ENCODE measurements around the gene TMED7.

Gene TMED7

GRCh38 chr5:115626445-115626823, 598 bp upstream of the TMED7 start:
- FAIRE-seq, result no peak

- FAIRE-seq, result no peak
These were observed 842 bp downstream of the TMED7 start for GRCh38 chr5:115624994-115625393.

- FAIRE-seq, result no peak
These were observed 2.2 kb downstream of the TMED7 start for GRCh38 chr5:115623658-115624057.

- FAIRE-seq, result no peak
These were observed 4.4 kb downstream of the TMED7 start for GRCh38 chr5:115621365-115621900.

GRCh38 chr5:115616892-115617291, 8.9 kb downstream of the TMED7 start:
- no peak for FAIRE-seq

GRCh38 chr5:115616472-115616871, 9.4 kb downstream of the TMED7 start:
- FAIRE-seq, result no peak

- no peak for FAIRE-seq
These were observed 14.0 kb downstream of the TMED7 start for GRCh38 chr5:115611873-115612272.

- no peak for FAIRE-seq
These were observed 17.9 kb downstream of the TMED7 start for GRCh38 chr5:115607935-115608334.

GRCh38 chr5:115605436-115605835, 20.4 kb downstream of the TMED7 start:
- FAIRE-seq, result no peak

GRCh38 chr5:115602591-115603125, 23.2 kb downstream of the TMED7 start:
- no peak for FAIRE-seq

- FAIRE-seq, result no peak
These were observed 23.9 kb downstream of the TMED7 start, which contains the start of gene TICAM2 for GRCh38 chr5:115601701-115602590. Gene TICAM2, minus strand, starts transcription at chr5:115602479. Its CDS starts 21,223 bp downstream, at chr5:115581256.

GRCh38 chr5:115600766-115601165, 25.1 kb downstream of the TMED7 start:
- no peak for FAIRE-seq

GRCh38 chr5:115599924-115600323, 25.9 kb downstream of the TMED7 start:
- no peak for FAIRE-seq

GRCh38 chr5:115599502-115599901, 26.3 kb downstream of the TMED7 start:
- no peak for FAIRE-seq

- no peak for FAIRE-seq
These were observed 31.4 kb downstream of the TMED7 start for GRCh38 chr5:115594128-115595047.

GRCh38 chr5:115589043-115589442, 36.8 kb downstream of the TMED7 start:
- no peak for FAIRE-seq

- no peak for FAIRE-seq
These were observed 37.2 kb downstream of the TMED7 start for GRCh38 chr5:115588640-115589039.

GRCh38 chr5:115586525-115587146, 39.2 kb downstream of the TMED7 start:
- FAIRE-seq, result peak; percentile 49

- FAIRE-seq, result no peak
These were observed 40.6 kb downstream of the TMED7 start for GRCh38 chr5:115585265-115585664.

- FAIRE-seq, result no peak
These were observed 41.3 kb downstream of the TMED7 start for GRCh38 chr5:115584501-115584900.

GRCh38 chr5:115583474-115583873, 42.4 kb downstream of the TMED7 start:
- FAIRE-seq, result no peak

GRCh38 chr5:115580941-115581340, 44.9 kb downstream of the TMED7 start:
- FAIRE-seq, result no peak

- FAIRE-seq, result no peak
These were observed 46.1 kb downstream of the TMED7 start for GRCh38 chr5:115579747-115580173.
